ENCODE results near the gene CDH22. TPM values are rescaled to one million over a fixed set of nuclear protein-coding genes. Genes with fewer than 3 reads are reported as not detected.

The CDH22 gene
- total and polyA plus RNA-seq, 4 donors, result 0.03 to 0.25 (median 0.09) TPM

- peaks cover 2 to 8% (median 4%) of the 10 kb centered on the region in 3 donors for H3K27me3 ChIP-seq (ENCODE audit: control insufficient read depth in 3 of 3, insufficient read depth in 3 of 3, low read length in 2 of 3)
- no peak overlapping the region for H3K4me3 ChIP-seq
- H3K4me1 ChIP-seq (ENCODE audit: control insufficient read depth in 5 of 5, insufficient read depth in 5 of 5, low read length in 5 of 5), result no peaks in the 10 kb centered on the region
- H3K36me3 ChIP-seq (ENCODE audit: control insufficient read depth in 4 of 4, insufficient read depth in 4 of 4, low read length in 4 of 4), result no peaks in the 10 kb centered on the region
- H3K9me3 ChIP-seq (ENCODE audit: control insufficient read depth in 4 of 4, insufficient read depth in 3 of 4, low read length in 3 of 4), result peaks cover 0 to 6% (median 0%) of the 10 kb centered on the region in 4 donors
- no peak overlapping the region for H3K27ac ChIP-seq (ENCODE audit: low read depth in 1 of 2, low read length in 1 of 2)
- DNase-seq (no peak), ATAC-seq (ENCODE audit: insufficient read depth, low FRiP score) (no peak)
- WGBS, 2 donors, result 43 to 51% methylated on average over 5 of the region's 5 CpGs
- TF ChIP-seq, protein P1, sequence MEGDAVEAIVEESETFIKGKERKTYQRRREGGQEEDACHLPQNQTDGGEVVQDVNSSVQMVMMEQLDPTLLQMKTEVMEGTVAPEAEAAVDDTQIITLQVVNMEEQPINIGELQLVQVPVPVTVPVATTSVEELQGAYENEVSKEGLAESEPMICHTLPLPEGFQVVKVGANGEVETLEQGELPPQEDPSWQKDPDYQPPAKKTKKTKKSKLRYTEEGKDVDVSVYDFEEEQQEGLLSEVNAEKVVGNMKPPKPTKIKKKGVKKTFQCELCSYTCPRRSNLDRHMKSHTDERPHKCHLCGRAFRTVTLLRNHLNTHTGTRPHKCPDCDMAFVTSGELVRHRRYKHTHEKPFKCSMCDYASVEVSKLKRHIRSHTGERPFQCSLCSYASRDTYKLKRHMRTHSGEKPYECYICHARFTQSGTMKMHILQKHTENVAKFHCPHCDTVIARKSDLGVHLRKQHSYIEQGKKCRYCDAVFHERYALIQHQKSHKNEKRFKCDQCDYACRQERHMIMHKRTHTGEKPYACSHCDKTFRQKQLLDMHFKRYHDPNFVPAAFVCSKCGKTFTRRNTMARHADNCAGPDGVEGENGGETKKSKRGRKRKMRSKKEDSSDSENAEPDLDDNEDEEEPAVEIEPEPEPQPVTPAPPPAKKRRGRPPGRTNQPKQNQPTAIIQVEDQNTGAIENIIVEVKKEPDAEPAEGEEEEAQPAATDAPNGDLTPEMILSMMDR (IDR thresholded peaks at IDR 0.05; ENCODE audit: control extremely low read depth, extremely low read depth), result no peak
- no peak overlapping the region for H3K9ac ChIP-seq (ENCODE audit: insufficient read depth in 1 of 2, low read length in 2 of 2)
These were observed 78.7 kb downstream of the CDH22 start for GRCh38 chr20:46229478-46230105.

- H3K9ac ChIP-seq (ENCODE audit: insufficient read depth in 1 of 2, low read length in 2 of 2), result no peak overlapping the region
- ATAC-seq (ENCODE audit: insufficient read depth, low FRiP score) (no peak), DNase-seq (no peak)
- H3K9me3 ChIP-seq (ENCODE audit: control insufficient read depth in 4 of 4, insufficient read depth in 3 of 4, low read length in 3 of 4), result peaks cover 0 to 6% (median 0%) of the 10 kb centered on the region in 4 donors
- TF ChIP-seq, protein P1 (IDR thresholded peaks at IDR 0.05; ENCODE audit: control extremely low read depth, extremely low read depth), result no peak
- no peaks in the 10 kb centered on the region for H3K36me3 ChIP-seq (ENCODE audit: control insufficient read depth in 4 of 4, insufficient read depth in 4 of 4, low read length in 4 of 4)
- H3K4me1 ChIP-seq (ENCODE audit: control insufficient read depth in 5 of 5, insufficient read depth in 5 of 5, low read length in 5 of 5), result no peaks in the 10 kb centered on the region
- 57 to 68% methylated on average over 7 to 8 of the region's 8 CpGs for WGBS, 2 donors
- peaks cover 2 to 11% (median 2%) of the 10 kb centered on the region in 3 donors for H3K27me3 ChIP-seq (ENCODE audit: control insufficient read depth in 3 of 3, insufficient read depth in 3 of 3, low read length in 2 of 3)
- H3K27ac ChIP-seq (ENCODE audit: low read depth in 1 of 2, low read length in 1 of 2), result no peak overlapping the region
- H3K4me3 ChIP-seq, result no peak overlapping the region
These were observed 79.6 kb downstream of the CDH22 start for GRCh38 chr20:46228670-46229069.

DNA sequence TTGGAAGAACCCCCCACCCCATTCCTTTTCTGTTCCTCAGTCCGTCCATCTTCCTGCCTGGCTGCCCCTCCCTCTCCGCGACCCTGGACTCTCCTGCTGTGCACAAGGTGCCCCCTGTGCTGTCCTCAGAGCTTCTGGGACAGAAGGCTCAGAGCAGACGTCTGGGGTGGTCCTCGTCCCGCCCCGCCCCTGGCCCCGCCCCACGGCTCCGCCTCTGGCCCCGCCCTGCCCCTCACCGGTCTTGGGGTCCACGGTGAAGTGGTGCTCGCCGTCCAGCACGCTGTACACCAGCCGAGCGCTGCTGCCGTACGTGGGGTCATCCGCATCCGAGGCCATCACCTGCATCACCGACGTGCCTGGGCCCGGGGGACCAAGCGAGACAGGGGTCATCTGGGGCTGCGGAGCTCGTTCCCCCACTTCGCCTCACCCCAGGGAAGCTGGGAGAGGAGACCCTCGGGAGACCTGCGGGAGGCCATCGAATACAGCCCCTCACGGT, 81.0 kb downstream of the CDH22 start:
- H3K27me3 ChIP-seq (ENCODE audit: control insufficient read depth in 3 of 3, insufficient read depth in 3 of 3, low read length in 2 of 3), result peaks cover 0 to 11% (median 2%) of the 10 kb centered on the region in 3 donors
- DNase-seq, result no peak
- 62 to 67% methylated on average over 33 of the region's 33 CpGs for WGBS, 2 donors

More for the DNA sequence above, 81.0 kb downstream of the CDH22 start:
- TF ChIP-seq, protein P1 (IDR thresholded peaks at IDR 0.05; ENCODE audit: control extremely low read depth, extremely low read depth), result no peak
- Histone ChIP-seq H3K4me1 (ENCODE audit: control insufficient read depth in 5 of 5, insufficient read depth in 5 of 5, low read length in 5 of 5) (no peaks in the 10 kb centered on the region), H3K4me3 (no peak overlapping the region), H3K36me3 (ENCODE audit: control insufficient read depth in 4 of 4, insufficient read depth in 4 of 4, low read length in 4 of 4) (no peaks in the 10 kb centered on the region), H3K9ac (ENCODE audit: insufficient read depth in 1 of 2, low read length in 2 of 2) (no peak overlapping the region), H3K9me3 (ENCODE audit: control insufficient read depth in 4 of 4, insufficient read depth in 3 of 4, low read length in 3 of 4) (peaks cover 0 to 6% (median 0%) of the 10 kb centered on the region in 4 donors), H3K27ac (ENCODE audit: low read depth in 1 of 2, low read length in 1 of 2) (no peak overlapping the region)
- ATAC-seq (ENCODE audit: insufficient read depth, low FRiP score), result no peak

All from lung (tissue), 12 donors.